ENCODE measurements around the gene ZCCHC7. TPM values are rescaled to one million over a fixed set of nuclear protein-coding genes. Genes with fewer than 3 reads are reported as not detected.

Gene ZCCHC7
- total and polyA plus RNA-seq, 4 donors = 3.3 to 9.7 (median 7.6) TPM

- TF ChIP-seq JUND (IDR thresholded peaks at IDR 0.05) (no peak), NR2F2 (IDR thresholded peaks at IDR 0.05) (no peak), SP1 (IDR thresholded peaks at IDR 0.05) (no peak), RAD21 (IDR thresholded peaks at IDR 0.05) (no peak), GABPA (IDR thresholded peaks at IDR 0.05 in 1 of 2, conservative IDR thresholded peaks at IDR 0.05 in 1 of 2) (no peak), FOXA2 (IDR thresholded peaks at IDR 0.05) (no peak), TAF1 (conservative IDR thresholded peaks at IDR 0.05) (no peak), HNF4A (conservative IDR thresholded peaks at IDR 0.05) (no peak), YY1 (IDR thresholded peaks at IDR 0.05) (no peak)
Observed at GRCh38 chr9:37383393-37383792, 263.0 kb downstream of the ZCCHC7 start (continued).

DNA sequence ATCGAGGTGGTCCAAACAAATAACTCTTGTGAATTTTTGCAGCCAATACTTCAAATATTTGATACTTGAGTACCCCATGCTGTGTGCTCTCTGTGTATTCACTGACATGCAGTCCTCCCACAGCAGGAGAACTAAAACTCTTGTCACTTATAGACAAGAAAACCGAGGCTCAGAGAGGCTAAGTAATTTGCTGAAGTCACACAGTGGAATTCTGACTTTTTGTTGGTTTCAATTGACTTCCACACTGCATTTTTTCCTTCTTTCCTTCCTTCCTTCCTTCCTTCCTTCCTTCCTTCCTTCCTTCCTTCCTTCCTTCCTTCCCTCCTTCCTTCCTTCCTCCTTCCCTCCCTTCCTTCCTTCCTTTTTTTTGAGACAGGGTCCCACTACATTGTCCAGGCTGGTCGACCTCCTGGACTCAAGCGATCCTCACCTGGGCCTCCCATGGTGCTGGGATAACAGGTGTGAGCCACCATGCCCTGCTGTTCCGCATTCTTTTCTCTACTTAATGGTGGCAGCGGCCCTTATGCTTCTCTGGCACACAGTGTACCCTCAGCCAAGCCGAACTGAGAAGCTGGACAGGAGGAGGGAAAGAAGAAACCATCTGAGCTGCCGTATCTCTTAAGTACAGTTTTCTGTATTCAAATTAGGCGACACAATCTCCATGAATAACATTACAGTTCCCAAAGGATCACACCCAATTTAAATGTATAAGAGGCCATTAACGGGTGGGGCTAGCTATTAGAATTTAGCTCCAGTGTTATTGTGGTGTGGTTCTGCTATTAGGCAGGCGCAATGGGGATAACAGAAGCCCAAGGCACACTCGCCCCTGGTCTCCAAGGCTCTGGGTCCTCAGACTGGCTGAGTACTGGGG, 263.7 kb downstream of the ZCCHC7 start:
- no peak for TF ChIP-seq FOXA1 (IDR thresholded peaks at IDR 0.05)
- TF ChIP-seq, protein P1, sequence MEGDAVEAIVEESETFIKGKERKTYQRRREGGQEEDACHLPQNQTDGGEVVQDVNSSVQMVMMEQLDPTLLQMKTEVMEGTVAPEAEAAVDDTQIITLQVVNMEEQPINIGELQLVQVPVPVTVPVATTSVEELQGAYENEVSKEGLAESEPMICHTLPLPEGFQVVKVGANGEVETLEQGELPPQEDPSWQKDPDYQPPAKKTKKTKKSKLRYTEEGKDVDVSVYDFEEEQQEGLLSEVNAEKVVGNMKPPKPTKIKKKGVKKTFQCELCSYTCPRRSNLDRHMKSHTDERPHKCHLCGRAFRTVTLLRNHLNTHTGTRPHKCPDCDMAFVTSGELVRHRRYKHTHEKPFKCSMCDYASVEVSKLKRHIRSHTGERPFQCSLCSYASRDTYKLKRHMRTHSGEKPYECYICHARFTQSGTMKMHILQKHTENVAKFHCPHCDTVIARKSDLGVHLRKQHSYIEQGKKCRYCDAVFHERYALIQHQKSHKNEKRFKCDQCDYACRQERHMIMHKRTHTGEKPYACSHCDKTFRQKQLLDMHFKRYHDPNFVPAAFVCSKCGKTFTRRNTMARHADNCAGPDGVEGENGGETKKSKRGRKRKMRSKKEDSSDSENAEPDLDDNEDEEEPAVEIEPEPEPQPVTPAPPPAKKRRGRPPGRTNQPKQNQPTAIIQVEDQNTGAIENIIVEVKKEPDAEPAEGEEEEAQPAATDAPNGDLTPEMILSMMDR (IDR thresholded peaks at IDR 0.05; ENCODE audit: low read depth, low read length, missing input control) = no peak
- TF ChIP-seq SP1 (IDR thresholded peaks at IDR 0.05) = no peak
- no peak for TF ChIP-seq EGR1 (IDR thresholded peaks at IDR 0.05; ENCODE audit: low read depth in 2 of 2)
- TF ChIP-seq NR2F2 (IDR thresholded peaks at IDR 0.05) = no peak
- TF ChIP-seq GABPA (IDR thresholded peaks at IDR 0.05 in 1 of 2, conservative IDR thresholded peaks at IDR 0.05 in 1 of 2) = no peak
- TF ChIP-seq HNF4A (conservative IDR thresholded peaks at IDR 0.05) = no peak
- no peak for TF ChIP-seq RXRA (IDR thresholded peaks at IDR 0.05)
- no peak for TF ChIP-seq JUND (IDR thresholded peaks at IDR 0.05)
- TF ChIP-seq RAD21 (IDR thresholded peaks at IDR 0.05) = no peak
- no peak for TF ChIP-seq YY1 (IDR thresholded peaks at IDR 0.05)
- TF ChIP-seq TAF1 (conservative IDR thresholded peaks at IDR 0.05) = no peak
- TF ChIP-seq, protein P2, sequence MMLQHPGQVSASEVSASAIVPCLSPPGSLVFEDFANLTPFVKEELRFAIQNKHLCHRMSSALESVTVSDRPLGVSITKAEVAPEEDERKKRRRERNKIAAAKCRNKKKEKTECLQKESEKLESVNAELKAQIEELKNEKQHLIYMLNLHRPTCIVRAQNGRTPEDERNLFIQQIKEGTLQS (IDR thresholded peaks at IDR 0.05) = no peak
- no peak for TF ChIP-seq FOXA2 (IDR thresholded peaks at IDR 0.05)
- TF ChIP-seq, protein P3, sequence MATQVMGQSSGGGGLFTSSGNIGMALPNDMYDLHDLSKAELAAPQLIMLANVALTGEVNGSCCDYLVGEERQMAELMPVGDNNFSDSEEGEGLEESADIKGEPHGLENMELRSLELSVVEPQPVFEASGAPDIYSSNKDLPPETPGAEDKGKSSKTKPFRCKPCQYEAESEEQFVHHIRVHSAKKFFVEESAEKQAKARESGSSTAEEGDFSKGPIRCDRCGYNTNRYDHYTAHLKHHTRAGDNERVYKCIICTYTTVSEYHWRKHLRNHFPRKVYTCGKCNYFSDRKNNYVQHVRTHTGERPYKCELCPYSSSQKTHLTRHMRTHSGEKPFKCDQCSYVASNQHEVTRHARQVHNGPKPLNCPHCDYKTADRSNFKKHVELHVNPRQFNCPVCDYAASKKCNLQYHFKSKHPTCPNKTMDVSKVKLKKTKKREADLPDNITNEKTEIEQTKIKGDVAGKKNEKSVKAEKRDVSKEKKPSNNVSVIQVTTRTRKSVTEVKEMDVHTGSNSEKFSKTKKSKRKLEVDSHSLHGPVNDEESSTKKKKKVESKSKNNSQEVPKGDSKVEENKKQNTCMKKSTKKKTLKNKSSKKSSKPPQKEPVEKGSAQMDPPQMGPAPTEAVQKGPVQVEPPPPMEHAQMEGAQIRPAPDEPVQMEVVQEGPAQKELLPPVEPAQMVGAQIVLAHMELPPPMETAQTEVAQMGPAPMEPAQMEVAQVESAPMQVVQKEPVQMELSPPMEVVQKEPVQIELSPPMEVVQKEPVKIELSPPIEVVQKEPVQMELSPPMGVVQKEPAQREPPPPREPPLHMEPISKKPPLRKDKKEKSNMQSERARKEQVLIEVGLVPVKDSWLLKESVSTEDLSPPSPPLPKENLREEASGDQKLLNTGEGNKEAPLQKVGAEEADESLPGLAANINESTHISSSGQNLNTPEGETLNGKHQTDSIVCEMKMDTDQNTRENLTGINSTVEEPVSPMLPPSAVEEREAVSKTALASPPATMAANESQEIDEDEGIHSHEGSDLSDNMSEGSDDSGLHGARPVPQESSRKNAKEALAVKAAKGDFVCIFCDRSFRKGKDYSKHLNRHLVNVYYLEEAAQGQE (IDR thresholded peaks at IDR 0.05) = no peak
- TF ChIP-seq, protein P4, sequence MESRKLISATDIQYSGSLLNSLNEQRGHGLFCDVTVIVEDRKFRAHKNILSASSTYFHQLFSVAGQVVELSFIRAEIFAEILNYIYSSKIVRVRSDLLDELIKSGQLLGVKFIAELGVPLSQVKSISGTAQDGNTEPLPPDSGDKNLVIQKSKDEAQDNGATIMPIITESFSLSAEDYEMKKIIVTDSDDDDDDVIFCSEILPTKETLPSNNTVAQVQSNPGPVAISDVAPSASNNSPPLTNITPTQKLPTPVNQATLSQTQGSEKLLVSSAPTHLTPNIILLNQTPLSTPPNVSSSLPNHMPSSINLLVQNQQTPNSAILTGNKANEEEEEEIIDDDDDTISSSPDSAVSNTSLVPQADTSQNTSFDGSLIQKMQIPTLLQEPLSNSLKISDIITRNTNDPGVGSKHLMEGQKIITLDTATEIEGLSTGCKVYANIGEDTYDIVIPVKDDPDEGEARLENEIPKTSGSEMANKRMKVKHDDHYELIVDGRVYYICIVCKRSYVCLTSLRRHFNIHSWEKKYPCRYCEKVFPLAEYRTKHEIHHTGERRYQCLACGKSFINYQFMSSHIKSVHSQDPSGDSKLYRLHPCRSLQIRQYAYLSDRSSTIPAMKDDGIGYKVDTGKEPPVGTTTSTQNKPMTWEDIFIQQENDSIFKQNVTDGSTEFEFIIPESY (IDR thresholded peaks at IDR 0.05) = no peak
- Histone ChIP-seq H3K9ac (ENCODE audit: low read depth in 1 of 2, low read length in 2 of 2) (no peak overlapping the region), H3K27me3 (ENCODE audit: control insufficient read depth in 4 of 4, insufficient read depth in 4 of 4, low read length in 3 of 4) (no peaks in the 10 kb centered on the region), H3K4me3 (ENCODE audit: low read depth in 1 of 3, low read length in 3 of 3) (no peak overlapping the region), H3K36me3 (ENCODE audit: control insufficient read depth in 4 of 4, insufficient read depth in 3 of 4, low read depth in 1 of 4, low read length in 3 of 4) (no peaks in the 10 kb centered on the region), H3K27ac (ENCODE audit: low read depth in 1 of 2, low read length in 2 of 2) (no peak overlapping the region), H3K4me1 (ENCODE audit: control insufficient read depth in 4 of 4, insufficient read depth in 4 of 4, low read length in 3 of 4) (no peaks in the 10 kb centered on the region), H3K9me3 (ENCODE audit: control insufficient read depth in 4 of 4, low read length in 3 of 4) (peaks cover 0 to 2% (median 0%) of the 10 kb centered on the region in 4 donors)
- 93% methylated on average over 12 of the region's 12 CpGs for WGBS
- DNase-seq (ENCODE audit: low spot score) = no peak
